HL-60/S4 (cell line): Measurements from ENCODE around the gene SGPP2.

Source experiments
- in situ Hi-C: fragments of 300-500 bp; cut with MboI; formaldehyde crosslinking; loops from 2 replicates; pipeline ENCODE4 v1.14.3; 2022; ENCODE audit warnings: low sequenced_read_pairs

Gene SGPP2

GRCh38 chr2:222522082-222522481 is 97.7 kb downstream of the SGPP2 start:
- in situ Hi-C loops, result no loop called here

GRCh38 chr2:222523783-222524544 is 99.6 kb downstream of the SGPP2 start:
- in situ Hi-C loops, result no loop called here

- in situ Hi-C loops, result no loop called here
These were observed 101.5 kb downstream of the SGPP2 start for GRCh38 chr2:222525811-222526210.

GRCh38 chr2:222526480-222527277 is 102.3 kb downstream of the SGPP2 start:
- in situ Hi-C loops, result no loop called here

- in situ Hi-C loops, result no loop called here
These were observed 108.0 kb downstream of the SGPP2 start for GRCh38 chr2:222532315-222532714.

- in situ Hi-C loops, result no loop called here
These were observed 111.1 kb downstream of the SGPP2 start for GRCh38 chr2:222535477-222535876.

- in situ Hi-C loops, result no loop called here
These were observed 114.2 kb downstream of the SGPP2 start for GRCh38 chr2:222538535-222538934.

- in situ Hi-C loops, result no loop called here
These were observed 120.3 kb downstream of the SGPP2 start for GRCh38 chr2:222544661-222545060.

GRCh38 chr2:222545823-222546795 is 121.8 kb downstream of the SGPP2 start:
- in situ Hi-C loops, result no loop called here

- in situ Hi-C loops, result no loop called here
These were observed 122.7 kb downstream of the SGPP2 start for GRCh38 chr2:222547083-222547482.

- in situ Hi-C loops, result no loop called here
These were observed 124.6 kb downstream of the SGPP2 start for GRCh38 chr2:222548992-222549391.

GRCh38 chr2:222554517-222554916 is 130.2 kb downstream of the SGPP2 start:
- in situ Hi-C loops, result loop anchor here (10.0 to 25.0 kb wide), 2 partner anchors 240 to 492 kb away; no protein-coding TSS in a partner anchor

GRCh38 chr2:222561151-222561550 is 136.8 kb downstream of the SGPP2 start:
- in situ Hi-C loops, result loop anchor here (25.0 kb wide), 1 partner anchor 499 kb away; no protein-coding TSS in a partner anchor

GRCh38 chr2:222561817-222562645 is 137.7 kb downstream of the SGPP2 start:
- in situ Hi-C loops, result loop anchor here (25.0 kb wide), 1 partner anchor 500 kb away; no protein-coding TSS in a partner anchor

GRCh38 chr2:222563106-222563718 is 138.9 kb downstream of the SGPP2 start:
- in situ Hi-C loops, result loop anchor here (25.0 kb wide), 1 partner anchor 501 kb away; no protein-coding TSS in a partner anchor

- in situ Hi-C loops, result loop anchor here (25.0 kb wide), 1 partner anchor 502 kb away; no protein-coding TSS in a partner anchor
These were observed 139.6 kb downstream of the SGPP2 start for GRCh38 chr2:222563936-222564335.

- in situ Hi-C loops, result loop anchor here (25.0 kb wide), 1 partner anchor 504 kb away; no protein-coding TSS in a partner anchor
These were observed 141.9 kb downstream of the SGPP2 start for GRCh38 chr2:222566229-222566628.

GRCh38 chr2:222568865-222569264 is 144.5 kb downstream of the SGPP2 start:
- in situ Hi-C loops, result loop anchor here (25.0 kb wide), 1 partner anchor 507 kb away; no protein-coding TSS in a partner anchor

GRCh38 chr2:222569826-222570225 is 145.5 kb downstream of the SGPP2 start:
- in situ Hi-C loops, result loop anchor here (25.0 kb wide), 1 partner anchor 508 kb away; no protein-coding TSS in a partner anchor
